ENCODE data around the gene FNDC4. TPM values are rescaled to one million over a fixed set of nuclear protein-coding genes. Genes with fewer than 3 reads are reported as not detected.

The FNDC4 gene, protein sequence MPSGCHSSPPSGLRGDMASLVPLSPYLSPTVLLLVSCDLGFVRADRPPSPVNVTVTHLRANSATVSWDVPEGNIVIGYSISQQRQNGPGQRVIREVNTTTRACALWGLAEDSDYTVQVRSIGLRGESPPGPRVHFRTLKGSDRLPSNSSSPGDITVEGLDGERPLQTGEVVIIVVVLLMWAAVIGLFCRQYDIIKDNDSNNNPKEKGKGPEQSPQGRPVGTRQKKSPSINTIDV
- total RNA-seq = 15.6 and 16.6 TPM in 2 replicates

GRCh38 chr2:27494944-27495554, at the start of gene FNDC4:
TSS of gene FNDC4 (minus strand) at chr2:27495200. CDS start at chr2:27494679, 521 bp downstream.

GRCh38 chr2:27496357-27497287, 1.6 kb upstream of the FNDC4 start, which contains the start of gene GCKR:
TSS of gene GCKR (plus strand) at chr2:27496839. CDS start at chr2:27496905, 66 bp downstream.

DNA sequence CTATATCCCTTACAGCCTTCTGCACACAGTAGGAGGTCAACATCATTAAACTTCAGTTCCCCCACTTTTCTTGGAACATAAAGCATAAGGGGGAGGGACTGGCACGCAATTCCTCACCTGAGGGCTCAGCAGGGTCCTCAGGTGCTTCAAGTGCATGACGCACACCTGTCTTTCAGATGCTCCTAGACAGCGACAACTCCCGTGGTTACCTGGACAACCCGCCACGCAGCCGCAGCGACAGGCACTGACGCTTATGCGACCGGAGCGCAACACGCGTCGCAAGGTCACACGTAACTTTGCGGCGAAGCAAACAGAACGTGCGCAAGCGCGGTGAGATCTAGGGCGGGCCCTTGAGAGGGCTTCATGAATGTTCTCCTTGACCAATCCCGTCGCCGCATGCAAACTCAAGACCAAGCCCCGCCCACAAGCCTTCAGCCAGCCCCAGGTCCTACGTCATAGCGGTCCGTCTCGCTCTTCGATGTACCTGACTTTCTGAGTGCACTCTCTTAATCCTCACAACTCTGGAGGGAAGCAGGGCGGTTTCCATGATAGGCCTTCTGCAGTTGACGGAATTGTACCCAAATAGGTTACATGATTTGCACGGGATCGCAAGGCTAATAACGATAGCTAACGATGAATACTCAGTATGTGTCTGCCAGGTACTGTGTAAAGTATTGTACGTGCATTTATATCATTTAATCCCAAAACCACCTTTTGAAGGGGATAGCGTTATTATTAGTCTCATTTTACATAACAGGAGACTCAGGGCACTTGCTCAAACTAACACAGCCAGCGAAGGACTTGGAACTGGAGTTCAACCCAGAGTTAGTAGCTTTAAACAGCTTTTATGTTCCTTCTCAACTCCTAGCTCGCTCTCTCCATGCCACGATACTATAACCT, 5.3 kb downstream of the FNDC4 start, which contains the start of gene IFT172:
Gene IFT172, minus strand, starts transcription at position 246 of the 900 bp plus-strand sequence. Its CDS starts 90 bp downstream, at position 156.

DNA sequence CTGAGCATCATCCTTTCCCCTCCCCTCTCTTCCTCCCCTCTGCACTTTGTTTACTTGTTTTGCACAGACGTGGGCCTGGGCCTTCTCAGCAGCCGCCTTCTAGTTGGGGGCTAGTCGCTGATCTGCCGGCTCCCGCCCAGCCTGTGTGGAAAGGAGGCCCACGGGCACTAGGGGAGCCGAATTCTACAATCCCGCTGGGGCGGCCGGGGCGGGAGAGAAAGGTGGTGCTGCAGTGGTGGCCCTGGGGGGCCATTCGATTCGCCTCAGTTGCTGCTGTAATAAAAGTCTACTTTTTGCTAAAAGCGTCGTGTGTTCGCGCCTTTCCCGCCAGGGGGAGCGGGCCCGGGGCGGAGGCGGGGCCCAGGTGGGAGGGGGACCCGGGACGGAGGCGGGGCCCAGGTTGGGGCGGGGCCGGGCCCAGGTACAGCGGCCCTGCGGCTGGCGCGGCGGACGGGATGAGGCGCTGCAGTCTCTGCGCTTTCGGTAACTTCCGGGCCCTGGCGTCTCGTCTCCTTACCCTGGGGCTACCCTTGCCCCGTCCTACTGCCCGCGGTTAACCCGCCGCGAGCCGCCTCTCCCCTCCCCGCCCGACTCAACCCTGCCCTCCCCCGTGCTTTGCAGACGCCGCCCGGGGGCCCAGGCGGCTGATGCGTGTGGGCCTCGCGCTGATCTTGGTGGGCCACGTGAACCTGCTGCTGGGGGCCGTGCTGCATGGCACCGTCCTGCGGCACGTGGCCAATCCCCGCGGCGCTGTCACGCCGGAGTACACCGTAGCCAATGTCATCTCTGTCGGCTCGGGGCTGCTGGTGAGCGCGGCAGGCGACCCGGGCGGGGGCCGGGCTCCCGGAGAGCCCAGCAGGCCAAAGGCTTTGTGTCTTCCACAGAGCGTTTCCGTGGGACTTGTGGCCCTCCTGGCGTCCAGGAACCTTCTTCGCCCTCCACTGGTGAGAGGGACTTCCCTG, 52.8 kb downstream of the FNDC4 start, which contains the start of gene KRTCAP3:
Gene KRTCAP3, plus strand, starts transcription at position 424 of the 962 bp plus-strand sequence. Its CDS starts 32 bp downstream, at position 456.

Other genes with a start within 250 kb of the FNDC4 start
- gene SLC30A3, start 232.2 kb downstream of the FNDC4 start, total RNA-seq = 0.66 and 0.87 TPM in 2 replicates
- gene DNAJC5G, start 219.8 kb downstream of the FNDC4 start, total RNA-seq = not detected in 2 replicates
- gene TRIM54, start 212.8 kb downstream of the FNDC4 start, total RNA-seq = 0.33 and 0.37 TPM in 2 replicates
- gene UCN, start 186.8 kb downstream of the FNDC4 start, total RNA-seq = 0.22 and 1.00 TPM in 2 replicates
- gene MPV17, start 172.1 kb downstream of the FNDC4 start, total RNA-seq = 48.6 and 95.3 TPM in 2 replicates
- gene GTF3C2, start 138.4 kb downstream of the FNDC4 start, total RNA-seq = 19.6 and 24.0 TPM in 2 replicates
- gene EIF2B4, start 124.9 kb downstream of the FNDC4 start, total RNA-seq = 26.9 and 34.5 TPM in 2 replicates
- gene SNX17, start 124.6 kb downstream of the FNDC4 start, total RNA-seq = 149 and 170 TPM in 2 replicates
- gene ZNF513, start 114.5 kb downstream of the FNDC4 start, total RNA-seq = 9.0 and 11.1 TPM in 2 replicates
- gene PPM1G, start 85.6 kb downstream of the FNDC4 start, total RNA-seq = 77.2 and 144 TPM in 2 replicates
- 106 and 128 TPM in 2 replicates for gene NRBP1, start 66.6 kb downstream of the FNDC4 start, total RNA-seq
- not detected in 2 replicates for gene KRTCAP3, start 52.8 kb downstream of the FNDC4 start, total RNA-seq
- 40.7 and 41.4 TPM in 2 replicates for gene IFT172, start 5.5 kb downstream of the FNDC4 start, total RNA-seq
- gene GCKR, start 1.6 kb upstream of the FNDC4 start, total RNA-seq = 0.12 and 0.22 TPM in 2 replicates
- 27.1 and 33.2 TPM in 2 replicates for gene ZNF512, start 87.8 kb upstream of the FNDC4 start, total RNA-seq
- gene CCDC121, start 133.8 kb upstream of the FNDC4 start, total RNA-seq = 1.7 and 2.0 TPM in 2 replicates
- gene GPN1, start 133.8 kb upstream of the FNDC4 start, total RNA-seq = 33.9 and 55.4 TPM in 2 replicates
- gene SUPT7L, start 168.4 kb upstream of the FNDC4 start, total RNA-seq = 18.5 and 22.0 TPM in 2 replicates
- 31.4 and 36.9 TPM in 2 replicates for gene SLC4A1AP, start 168.7 kb upstream of the FNDC4 start, total RNA-seq

Measured in uterine smooth muscle cell (primary cell).